ENCODE measurements around the gene ZBTB43.
A peak's percentile ranks its signal among the peaks of the same experiment; 100 is the strongest.

Gene ZBTB43

GRCh38 chr9:126838895-126839294, 34.1 kb downstream of the ZBTB43 start:
- TF ChIP-seq, protein P1, sequence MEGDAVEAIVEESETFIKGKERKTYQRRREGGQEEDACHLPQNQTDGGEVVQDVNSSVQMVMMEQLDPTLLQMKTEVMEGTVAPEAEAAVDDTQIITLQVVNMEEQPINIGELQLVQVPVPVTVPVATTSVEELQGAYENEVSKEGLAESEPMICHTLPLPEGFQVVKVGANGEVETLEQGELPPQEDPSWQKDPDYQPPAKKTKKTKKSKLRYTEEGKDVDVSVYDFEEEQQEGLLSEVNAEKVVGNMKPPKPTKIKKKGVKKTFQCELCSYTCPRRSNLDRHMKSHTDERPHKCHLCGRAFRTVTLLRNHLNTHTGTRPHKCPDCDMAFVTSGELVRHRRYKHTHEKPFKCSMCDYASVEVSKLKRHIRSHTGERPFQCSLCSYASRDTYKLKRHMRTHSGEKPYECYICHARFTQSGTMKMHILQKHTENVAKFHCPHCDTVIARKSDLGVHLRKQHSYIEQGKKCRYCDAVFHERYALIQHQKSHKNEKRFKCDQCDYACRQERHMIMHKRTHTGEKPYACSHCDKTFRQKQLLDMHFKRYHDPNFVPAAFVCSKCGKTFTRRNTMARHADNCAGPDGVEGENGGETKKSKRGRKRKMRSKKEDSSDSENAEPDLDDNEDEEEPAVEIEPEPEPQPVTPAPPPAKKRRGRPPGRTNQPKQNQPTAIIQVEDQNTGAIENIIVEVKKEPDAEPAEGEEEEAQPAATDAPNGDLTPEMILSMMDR (IDR thresholded peaks at IDR 0.05; ENCODE audit: extremely low read depth, missing control alignments): no peak
- DNase-seq (ENCODE audit: low spot score): peak; percentile 58

DNA sequence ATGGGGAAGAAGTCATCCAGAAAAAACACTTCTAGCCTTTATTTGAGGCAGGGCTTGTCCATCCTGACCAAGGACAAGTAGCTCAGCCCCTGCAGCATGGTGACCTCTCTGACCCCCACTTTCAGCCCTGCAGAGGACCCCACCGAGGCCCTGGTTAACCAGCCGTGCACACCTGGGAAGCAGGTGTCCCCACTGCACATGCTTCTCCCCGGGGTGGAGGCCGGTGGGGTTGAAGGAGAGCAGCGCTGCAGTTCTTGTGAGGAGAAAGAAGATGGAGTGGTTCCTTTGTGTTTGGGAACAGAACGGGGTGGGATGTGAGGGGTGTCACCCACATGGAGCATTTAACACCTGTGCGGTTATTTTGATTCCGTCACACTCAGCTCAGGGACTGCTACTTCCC, 34.5 kb downstream of the ZBTB43 start:
- TF ChIP-seq, protein P1 (IDR thresholded peaks at IDR 0.05; ENCODE audit: extremely low read depth, missing control alignments): no peak
- DNase-seq (ENCODE audit: low spot score): no peak

DNA sequence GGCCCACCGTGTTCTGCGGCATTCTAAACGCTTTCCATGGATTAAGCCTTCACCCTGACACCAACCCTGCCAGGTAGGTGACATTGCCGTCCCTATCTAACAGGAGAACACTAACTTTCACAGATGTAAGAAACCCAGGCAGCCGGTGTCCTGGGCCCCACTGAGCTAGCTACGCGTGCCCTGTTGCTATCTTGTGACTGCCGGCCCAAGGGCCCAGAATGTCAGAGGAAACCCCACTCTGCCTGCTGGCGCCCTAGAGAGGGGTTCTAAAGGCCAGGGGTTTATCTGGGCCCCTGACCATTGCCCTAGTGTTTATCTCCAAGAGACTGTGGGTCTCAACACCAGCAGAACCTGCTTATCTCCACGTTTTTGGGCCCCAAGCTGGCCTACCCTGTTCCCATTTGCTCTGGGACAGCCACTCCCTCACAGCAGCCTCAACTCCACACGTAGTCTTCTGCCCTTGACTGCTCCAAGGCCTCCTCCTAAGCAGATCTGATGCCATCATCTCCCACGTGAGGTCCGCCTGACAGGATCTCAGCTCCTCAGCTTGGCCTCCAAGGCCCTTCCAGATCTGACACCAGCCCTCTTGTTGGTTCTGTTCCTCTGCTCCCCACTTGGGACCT, 37.5 kb downstream of the ZBTB43 start:
- TF ChIP-seq, protein P1 (IDR thresholded peaks at IDR 0.05; ENCODE audit: extremely low read depth, missing control alignments): no peak
- DNase-seq (ENCODE audit: low spot score): no peak

DNA sequence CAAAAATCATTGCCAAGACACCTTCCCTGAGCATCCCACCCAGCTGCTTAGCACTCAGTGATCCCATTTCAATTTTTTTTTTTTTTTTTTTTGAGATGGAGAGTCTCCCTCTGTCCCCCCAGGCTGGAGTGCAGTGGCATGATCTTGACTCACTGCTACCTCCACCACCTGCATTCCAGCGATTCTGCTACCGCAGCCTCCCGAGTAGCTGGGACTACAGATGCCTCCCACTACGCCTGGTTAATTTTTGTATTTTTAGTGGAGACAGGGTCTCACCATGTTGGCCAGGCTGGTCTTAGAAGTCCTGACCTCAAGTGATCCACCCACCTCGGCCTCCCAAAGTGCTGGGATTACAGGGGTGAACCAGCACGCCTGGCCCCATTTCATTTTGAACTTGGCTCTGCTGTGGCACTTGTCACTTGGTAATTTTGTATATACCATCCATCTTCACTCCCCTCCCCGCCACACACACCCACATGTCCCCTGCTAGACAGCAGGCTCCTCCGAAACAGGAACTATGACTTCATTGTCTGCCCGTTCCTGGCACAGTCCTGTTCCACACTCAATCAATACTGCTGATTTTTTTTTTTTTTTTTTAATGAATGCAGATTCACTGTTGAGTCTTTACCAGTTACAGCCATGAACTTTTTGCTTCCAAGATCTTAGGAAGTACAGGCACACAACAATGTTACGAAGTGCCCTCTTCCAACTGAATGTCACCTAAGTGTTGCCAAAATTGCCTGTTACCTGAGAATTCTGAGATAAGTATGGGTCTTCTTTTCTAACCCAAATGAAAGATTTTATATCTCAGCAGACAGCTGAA, 38.3 kb downstream of the ZBTB43 start:
- DNase-seq (ENCODE audit: low spot score): no peak
- TF ChIP-seq, protein P1 (IDR thresholded peaks at IDR 0.05; ENCODE audit: extremely low read depth, missing control alignments): no peak

DNA sequence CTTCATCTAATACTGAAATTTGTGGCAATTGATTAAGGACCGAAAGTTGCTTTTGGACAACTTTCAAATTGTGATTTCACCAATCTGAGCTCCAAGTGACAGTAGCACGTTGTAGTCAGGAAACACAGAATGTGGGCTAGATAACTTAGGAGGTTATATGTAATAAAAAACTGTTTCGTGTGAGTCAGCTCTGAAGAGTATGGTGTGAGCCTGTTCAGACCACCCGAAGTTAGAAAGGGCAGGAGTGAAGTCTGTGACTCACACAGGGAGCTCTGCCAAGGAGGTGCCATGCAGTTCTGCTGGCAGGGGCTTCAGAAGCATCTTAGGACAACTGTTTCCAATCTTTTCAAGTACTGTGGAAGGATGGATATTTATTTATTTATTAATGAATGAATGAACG, 39.2 kb downstream of the ZBTB43 start:
- TF ChIP-seq, protein P1 (IDR thresholded peaks at IDR 0.05; ENCODE audit: extremely low read depth, missing control alignments): no peak
- no peak for DNase-seq (ENCODE audit: low spot score)

GRCh38 chr9:126847051-126847450, 42.2 kb downstream of the ZBTB43 start:
- TF ChIP-seq, protein P1 (IDR thresholded peaks at IDR 0.05; ENCODE audit: extremely low read depth, missing control alignments): no peak
- DNase-seq (ENCODE audit: low spot score): no peak

DNA sequence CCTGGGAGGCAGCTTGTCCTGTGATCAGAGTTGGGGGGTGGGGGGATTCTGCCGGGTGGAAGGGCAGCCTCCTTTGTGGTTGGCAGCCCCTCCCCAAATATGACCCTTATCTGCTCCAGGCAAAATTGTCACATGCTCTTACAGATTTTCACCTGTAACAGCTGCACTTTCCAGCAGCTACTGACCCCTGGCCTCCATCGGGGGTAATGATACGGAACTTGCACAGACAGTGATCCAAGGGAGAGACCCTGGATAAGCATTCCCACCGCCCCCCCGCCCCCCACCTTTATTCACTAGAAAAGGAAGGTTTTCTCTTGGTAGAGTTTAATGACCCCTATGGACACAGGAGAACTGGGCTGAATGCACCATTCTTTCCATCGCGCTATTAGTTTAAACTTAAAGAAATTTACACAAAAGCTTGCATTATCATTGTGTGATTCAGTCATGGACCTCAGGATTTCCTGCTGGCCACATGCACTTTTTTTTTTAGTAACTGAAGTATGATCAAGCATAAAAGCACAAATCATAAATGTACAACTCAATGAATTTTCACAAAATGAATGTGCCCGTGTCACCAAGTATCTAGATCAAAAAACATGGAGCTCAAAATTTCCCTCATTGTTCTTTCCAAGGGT, 44.9 kb downstream of the ZBTB43 start:
- DNase-seq (ENCODE audit: low spot score): no peak
- TF ChIP-seq, protein P1 (IDR thresholded peaks at IDR 0.05; ENCODE audit: extremely low read depth, missing control alignments): no peak
